ENCODE measurements around the gene MRI1. TPM values are rescaled to one million over a fixed set of nuclear protein-coding genes. Genes with fewer than 3 reads are reported as not detected.

MRI1 gene
- polyA plus RNA-seq, 1 donor (not counting 4 experiments of a cell fraction or from before 2014, with no cell fraction given): 22.8 TPM

DNA sequence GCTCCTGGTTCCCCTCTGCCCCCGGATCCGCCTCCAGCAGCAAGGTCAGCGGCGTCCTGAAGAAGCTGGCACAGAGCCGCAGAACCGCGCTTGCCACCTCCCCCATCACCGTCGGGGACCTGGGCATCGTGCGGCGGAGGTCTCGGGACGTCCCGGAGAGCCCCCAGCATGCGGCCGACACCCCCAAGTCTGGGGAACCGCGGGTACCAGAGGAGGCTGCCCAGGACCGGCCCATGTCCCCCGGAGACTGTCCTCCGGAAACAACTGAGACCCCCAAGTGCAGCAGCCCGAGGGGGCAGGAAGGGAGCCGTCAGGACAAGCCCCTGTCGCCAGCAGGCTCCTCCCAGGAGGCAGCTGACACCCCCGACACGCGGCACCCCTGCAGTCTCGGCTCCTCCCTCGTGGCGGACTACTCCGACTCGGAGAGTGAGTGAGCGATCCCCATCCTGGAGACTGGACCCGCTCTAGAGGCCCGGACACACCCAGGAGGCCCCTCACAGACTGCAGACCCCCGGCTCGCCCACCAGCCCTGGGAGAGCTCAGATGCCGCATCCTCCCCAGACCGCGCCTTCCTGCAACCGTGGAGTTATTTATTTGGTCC, 1.6 kb upstream of the MRI1 start:
- H3K4me1 ChIP-seq (ENCODE audit: control insufficient read depth, extremely low read depth, insufficient read depth, low read length): peaks cover 4% of the 10 kb centered on the region
- dilution Hi-C loops (cut with MboI; ENCODE audit: extremely low pct_ligation_motif_present, low sequenced_read_pairs): no loop called here
- no peak overlapping the region for H3K4me3 ChIP-seq (ENCODE audit: control insufficient read depth in 2 of 3, extremely low read depth in 1 of 3, insufficient read depth in 2 of 3, low read depth in 1 of 3, low read length in 3 of 3)
- H3K9me1 ChIP-seq (ENCODE audit: control insufficient read depth, extremely low read depth, insufficient read depth, low read length): no peaks in the 10 kb centered on the region
- H3K27ac ChIP-seq (ENCODE audit: control insufficient read depth, insufficient read depth, low read length): no peak overlapping the region
- no peak for FAIRE-seq
- H3K79me2 ChIP-seq (ENCODE audit: control insufficient read depth, insufficient read depth, low read length): peaks cover 26% of the 10 kb centered on the region
- H3K27me3 ChIP-seq (ENCODE audit: control insufficient read depth, extremely low read depth, insufficient read depth, low read length): no peaks in the 10 kb centered on the region
- H4K20me1 ChIP-seq (ENCODE audit: control insufficient read depth, extremely low read depth, insufficient read depth, low read length): no peaks in the 10 kb centered on the region
- peaks cover 13 to 15% of the 10 kb centered on the region in 2 experiments for H3K36me3 ChIP-seq (ENCODE audit: control insufficient read depth in 2 of 2, extremely low read depth in 1 of 2, insufficient read depth in 2 of 2, low read length in 2 of 2)
- no peak overlapping the region for H2AFZ ChIP-seq (ENCODE audit: control insufficient read depth, low read length)
- DNase-seq (ENCODE audit: low read depth, low spot score): no peak
- TF ChIP-seq, protein P1, sequence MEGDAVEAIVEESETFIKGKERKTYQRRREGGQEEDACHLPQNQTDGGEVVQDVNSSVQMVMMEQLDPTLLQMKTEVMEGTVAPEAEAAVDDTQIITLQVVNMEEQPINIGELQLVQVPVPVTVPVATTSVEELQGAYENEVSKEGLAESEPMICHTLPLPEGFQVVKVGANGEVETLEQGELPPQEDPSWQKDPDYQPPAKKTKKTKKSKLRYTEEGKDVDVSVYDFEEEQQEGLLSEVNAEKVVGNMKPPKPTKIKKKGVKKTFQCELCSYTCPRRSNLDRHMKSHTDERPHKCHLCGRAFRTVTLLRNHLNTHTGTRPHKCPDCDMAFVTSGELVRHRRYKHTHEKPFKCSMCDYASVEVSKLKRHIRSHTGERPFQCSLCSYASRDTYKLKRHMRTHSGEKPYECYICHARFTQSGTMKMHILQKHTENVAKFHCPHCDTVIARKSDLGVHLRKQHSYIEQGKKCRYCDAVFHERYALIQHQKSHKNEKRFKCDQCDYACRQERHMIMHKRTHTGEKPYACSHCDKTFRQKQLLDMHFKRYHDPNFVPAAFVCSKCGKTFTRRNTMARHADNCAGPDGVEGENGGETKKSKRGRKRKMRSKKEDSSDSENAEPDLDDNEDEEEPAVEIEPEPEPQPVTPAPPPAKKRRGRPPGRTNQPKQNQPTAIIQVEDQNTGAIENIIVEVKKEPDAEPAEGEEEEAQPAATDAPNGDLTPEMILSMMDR (optimal IDR thresholded peaks at IDR 0.05 in 1 of 3, IDR thresholded peaks at IDR 0.05 in 1 of 3, conservative IDR thresholded peaks at IDR 0.05 in 1 of 3; ENCODE audit: extremely low read depth in 1 of 3, insufficient read depth in 2 of 3, low read length in 3 of 3): no peak
- TF ChIP-seq EZH2 (IDR thresholded peaks at IDR 0.05; ENCODE audit: low read length): no peak
- no peak overlapping the region for H3K9ac ChIP-seq (ENCODE audit: control insufficient read depth, extremely low read depth, insufficient read depth, low read length)
- H3K9me3 ChIP-seq (ENCODE audit: control insufficient read depth, low read depth, low read length): no peaks in the 10 kb centered on the region
- no peak overlapping the region for H3K4me2 ChIP-seq (ENCODE audit: control insufficient read depth, extremely low read depth, insufficient read depth, low read depth, low read length)

- FAIRE-seq (no peak), DNase-seq (ENCODE audit: low read depth, low spot score) (no peak)
- Histone ChIP-seq H3K36me3 (ENCODE audit: control insufficient read depth in 2 of 2, extremely low read depth in 1 of 2, insufficient read depth in 2 of 2, low read length in 2 of 2) (peaks cover 13% of the 10 kb centered on the region in 2 experiments), H3K4me2 (ENCODE audit: control insufficient read depth, extremely low read depth, insufficient read depth, low read depth, low read length) (no peak overlapping the region), H3K4me3 (ENCODE audit: control insufficient read depth in 2 of 3, extremely low read depth in 1 of 3, insufficient read depth in 2 of 3, low read depth in 1 of 3, low read length in 3 of 3) (no peak overlapping the region), H4K20me1 (ENCODE audit: control insufficient read depth, extremely low read depth, insufficient read depth, low read length) (no peaks in the 10 kb centered on the region), H3K9ac (ENCODE audit: control insufficient read depth, extremely low read depth, insufficient read depth, low read length) (no peak overlapping the region), H3K79me2 (ENCODE audit: control insufficient read depth, insufficient read depth, low read length) (peaks cover 26% of the 10 kb centered on the region), H3K9me3 (ENCODE audit: control insufficient read depth, low read depth, low read length) (no peaks in the 10 kb centered on the region), H2AFZ (ENCODE audit: control insufficient read depth, low read length) (no peak overlapping the region), H3K9me1 (ENCODE audit: control insufficient read depth, extremely low read depth, insufficient read depth, low read length) (no peaks in the 10 kb centered on the region), H3K27me3 (ENCODE audit: control insufficient read depth, extremely low read depth, insufficient read depth, low read length) (no peaks in the 10 kb centered on the region), H3K27ac (ENCODE audit: control insufficient read depth, insufficient read depth, low read length) (no peak overlapping the region), H3K4me1 (ENCODE audit: control insufficient read depth, extremely low read depth, insufficient read depth, low read length) (peaks cover 4% of the 10 kb centered on the region)
- dilution Hi-C loops (cut with MboI; ENCODE audit: extremely low pct_ligation_motif_present, low sequenced_read_pairs): no loop called here
- TF ChIP-seq EZH2 (IDR thresholded peaks at IDR 0.05; ENCODE audit: low read length): no peak
- TF ChIP-seq, protein P1 (optimal IDR thresholded peaks at IDR 0.05 in 1 of 3, IDR thresholded peaks at IDR 0.05 in 1 of 3, conservative IDR thresholded peaks at IDR 0.05 in 1 of 3; ENCODE audit: extremely low read depth in 1 of 3, insufficient read depth in 2 of 3, low read length in 3 of 3): no peak
These were observed 1.1 kb upstream of the MRI1 start for GRCh38 chr19:13763265-13763664.

Measured in keratinocyte (primary cell).